Measurements from ENCODE around the gene AMER3.

Gene AMER3

DNA sequence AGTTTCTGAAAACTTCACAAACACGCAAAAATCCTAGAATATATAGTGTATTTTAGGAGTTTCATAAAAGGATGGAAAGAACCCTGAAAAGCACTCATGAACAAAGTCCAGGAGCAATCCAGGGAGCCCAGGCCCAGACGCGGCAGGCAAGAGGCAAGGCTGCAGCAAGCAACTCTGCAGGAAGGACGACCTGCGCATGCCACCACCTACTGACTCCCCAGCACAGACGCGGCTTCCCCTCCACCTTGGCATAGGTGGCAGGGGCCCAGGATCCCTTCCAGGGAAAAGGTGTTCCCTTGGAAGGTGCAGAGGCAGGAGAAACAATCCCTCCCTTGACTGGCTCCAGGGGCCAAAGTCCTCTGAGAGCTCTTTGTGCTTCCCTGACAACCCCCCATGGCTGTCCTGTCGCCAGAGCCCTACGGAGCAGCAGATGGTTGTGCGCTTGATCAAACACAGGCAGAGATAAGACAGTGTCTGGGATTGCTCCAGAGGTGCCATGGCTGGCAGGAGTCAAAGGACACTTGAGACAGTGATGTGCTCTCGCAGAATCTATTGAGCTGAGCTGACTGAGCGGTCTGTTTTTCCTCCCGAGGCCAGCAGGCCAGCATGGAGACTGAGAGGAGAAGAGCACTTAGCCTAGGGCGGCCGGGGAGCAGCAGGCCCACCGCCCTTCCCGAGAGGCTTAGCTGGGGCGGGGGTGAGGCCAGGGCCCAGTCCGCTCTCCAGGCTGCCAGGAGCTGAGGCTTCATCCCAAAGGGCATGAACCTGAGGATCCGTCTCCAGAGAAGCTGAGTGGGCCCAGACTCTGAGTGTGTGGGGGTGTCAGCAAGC, 10.8 kb upstream of the AMER3 start:
- H3K4me3 ChIP-seq (replicated peaks; ENCODE audit: low read depth, low read length): no peak overlapping the region
- H3K36me3 ChIP-seq (ENCODE audit: control insufficient read depth, insufficient read depth, low read length): no peaks in the 10 kb centered on the region
- TF ChIP-seq, protein P1, sequence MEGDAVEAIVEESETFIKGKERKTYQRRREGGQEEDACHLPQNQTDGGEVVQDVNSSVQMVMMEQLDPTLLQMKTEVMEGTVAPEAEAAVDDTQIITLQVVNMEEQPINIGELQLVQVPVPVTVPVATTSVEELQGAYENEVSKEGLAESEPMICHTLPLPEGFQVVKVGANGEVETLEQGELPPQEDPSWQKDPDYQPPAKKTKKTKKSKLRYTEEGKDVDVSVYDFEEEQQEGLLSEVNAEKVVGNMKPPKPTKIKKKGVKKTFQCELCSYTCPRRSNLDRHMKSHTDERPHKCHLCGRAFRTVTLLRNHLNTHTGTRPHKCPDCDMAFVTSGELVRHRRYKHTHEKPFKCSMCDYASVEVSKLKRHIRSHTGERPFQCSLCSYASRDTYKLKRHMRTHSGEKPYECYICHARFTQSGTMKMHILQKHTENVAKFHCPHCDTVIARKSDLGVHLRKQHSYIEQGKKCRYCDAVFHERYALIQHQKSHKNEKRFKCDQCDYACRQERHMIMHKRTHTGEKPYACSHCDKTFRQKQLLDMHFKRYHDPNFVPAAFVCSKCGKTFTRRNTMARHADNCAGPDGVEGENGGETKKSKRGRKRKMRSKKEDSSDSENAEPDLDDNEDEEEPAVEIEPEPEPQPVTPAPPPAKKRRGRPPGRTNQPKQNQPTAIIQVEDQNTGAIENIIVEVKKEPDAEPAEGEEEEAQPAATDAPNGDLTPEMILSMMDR (IDR thresholded peaks at IDR 0.05; ENCODE audit: insufficient read depth, low read length, poor library complexity, severe bottlenecking): no peak
- no peaks in the 10 kb centered on the region; the same call in 1 of the 2 replicates for H3K27me3 ChIP-seq (replicated peaks; ENCODE audit: control insufficient read depth, insufficient read depth, low read length)
- DNase-seq (ENCODE audit: extremely low read depth, insufficient read length): no peak

DNA sequence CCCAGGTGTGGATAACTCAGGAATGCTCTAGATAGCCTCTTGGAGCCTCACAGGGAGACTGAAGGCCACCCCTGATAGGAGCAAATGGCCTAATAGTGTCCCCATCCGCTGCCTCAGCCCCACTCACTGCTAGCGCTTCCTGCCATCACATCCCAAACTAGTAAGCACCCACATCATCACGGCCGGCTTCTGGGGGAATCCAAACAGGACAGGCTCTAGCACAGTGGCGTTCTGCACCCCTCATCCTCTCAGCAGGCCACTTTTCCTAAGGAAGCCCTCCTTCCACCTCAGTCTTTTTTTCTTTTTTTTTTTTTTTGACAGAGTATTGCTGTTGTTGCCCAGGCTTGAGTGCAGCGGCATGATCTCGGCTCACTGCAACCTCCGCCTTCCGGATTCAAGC, 6.3 kb upstream of the AMER3 start:
- TF ChIP-seq, protein P1 (IDR thresholded peaks at IDR 0.05; ENCODE audit: insufficient read depth, low read length, poor library complexity, severe bottlenecking): no peak
- no peaks in the 10 kb centered on the region for H3K36me3 ChIP-seq (ENCODE audit: control insufficient read depth, insufficient read depth, low read length)
- no peak overlapping the region for H3K4me3 ChIP-seq (replicated peaks; ENCODE audit: low read depth, low read length)
- H3K27me3 ChIP-seq (replicated peaks; ENCODE audit: control insufficient read depth, insufficient read depth, low read length): no peaks in the 10 kb centered on the region
- no peak for DNase-seq (ENCODE audit: extremely low read depth, insufficient read length)

- TF ChIP-seq, protein P1 (IDR thresholded peaks at IDR 0.05; ENCODE audit: insufficient read depth, low read length, poor library complexity, severe bottlenecking): no peak
- H3K27me3 ChIP-seq (replicated peaks; ENCODE audit: control insufficient read depth, insufficient read depth, low read length): no peaks in the 10 kb centered on the region
- no peak overlapping the region for H3K4me3 ChIP-seq (replicated peaks; ENCODE audit: low read depth, low read length)
- no peaks in the 10 kb centered on the region for H3K36me3 ChIP-seq (ENCODE audit: control insufficient read depth, insufficient read depth, low read length)
- DNase-seq (ENCODE audit: extremely low read depth, insufficient read length): no peak
These were observed 5.7 kb upstream of the AMER3 start for GRCh38 chr2:130749641-130750040.

DNA sequence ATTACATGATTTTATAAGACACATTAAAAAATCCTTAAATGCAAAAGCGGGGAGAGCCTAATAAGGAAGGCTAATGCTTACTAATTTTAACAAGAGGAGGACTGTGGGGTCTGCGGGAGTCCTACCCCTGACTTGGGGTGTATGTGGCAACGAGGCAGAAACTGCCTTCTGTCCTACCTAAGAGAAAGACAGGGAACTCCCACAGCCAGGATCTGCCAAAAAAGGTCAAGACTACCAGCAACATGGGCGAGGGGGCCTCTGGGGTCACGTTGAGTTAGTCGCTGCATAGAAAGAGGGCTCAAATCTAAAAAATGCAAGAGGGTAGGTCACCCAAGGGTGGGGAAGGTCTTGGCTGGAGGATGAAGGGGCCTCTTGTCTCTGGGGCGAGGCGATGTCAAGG, 529 bp upstream of the AMER3 start:
- H3K4me3 ChIP-seq (replicated peaks; ENCODE audit: low read depth, low read length): no peak overlapping the region
- H3K36me3 ChIP-seq (ENCODE audit: control insufficient read depth, insufficient read depth, low read length): no peaks in the 10 kb centered on the region

DNA sequence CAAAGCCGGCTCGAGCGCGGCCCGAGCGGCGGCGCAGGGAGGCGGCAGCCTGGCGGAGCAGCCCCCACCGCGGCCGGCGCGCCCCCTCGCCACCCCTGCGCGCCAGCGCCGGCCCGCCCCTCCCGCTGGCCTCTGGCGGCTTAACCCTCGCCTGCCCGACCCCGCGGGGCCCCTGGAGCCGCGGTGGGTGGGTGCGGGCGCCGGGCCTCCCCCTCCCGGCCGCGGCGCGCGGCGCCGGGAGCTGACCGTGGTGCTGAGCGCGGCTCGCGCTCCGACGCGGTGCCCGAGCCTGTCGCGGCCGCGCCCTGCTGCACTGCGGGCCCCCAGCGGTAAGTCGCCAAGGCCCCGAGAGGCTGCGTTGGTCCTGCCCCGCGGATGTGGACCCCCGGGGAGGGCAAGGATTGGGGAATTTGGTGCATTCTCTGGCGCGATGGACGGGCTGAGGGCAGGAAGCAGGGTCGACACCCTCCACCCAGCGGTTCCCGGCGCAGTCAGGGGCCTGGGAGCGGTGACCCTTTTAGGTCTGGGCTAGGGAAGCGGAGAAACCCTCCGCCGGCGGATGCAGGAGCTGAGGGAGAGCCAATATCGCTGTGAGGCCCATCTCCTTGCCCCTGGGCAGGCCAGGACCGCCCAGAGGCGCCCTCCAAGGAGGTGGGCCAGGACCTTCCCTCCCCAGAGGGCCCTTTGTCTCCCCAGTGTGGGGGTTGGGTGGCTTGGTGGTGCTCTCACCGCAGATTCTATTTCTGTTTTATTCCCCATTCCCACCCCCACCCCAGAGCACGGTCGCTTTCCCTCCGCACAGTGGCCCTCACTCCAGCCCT, 923 bp downstream of the AMER3 start:
- DNase-seq (ENCODE audit: extremely low read depth, insufficient read length): no peak
- no peak overlapping the region for H3K4me3 ChIP-seq (replicated peaks; ENCODE audit: low read depth, low read length)
- H3K36me3 ChIP-seq (ENCODE audit: control insufficient read depth, insufficient read depth, low read length): no peaks in the 10 kb centered on the region
- peaks cover 8% of the 10 kb centered on the region; the same call in 1 of the 2 replicates for H3K27me3 ChIP-seq (replicated peaks; ENCODE audit: control insufficient read depth, insufficient read depth, low read length)
- TF ChIP-seq, protein P1 (IDR thresholded peaks at IDR 0.05; ENCODE audit: insufficient read depth, low read length, poor library complexity, severe bottlenecking): no peak

More for the DNA sequence above, 529 bp upstream of the AMER3 start:
- TF ChIP-seq, protein P1 (IDR thresholded peaks at IDR 0.05; ENCODE audit: insufficient read depth, low read length, poor library complexity, severe bottlenecking): no peak
- peaks cover 8% of the 10 kb centered on the region; the same call in 1 of the 2 replicates for H3K27me3 ChIP-seq (replicated peaks; ENCODE audit: control insufficient read depth, insufficient read depth, low read length)
- DNase-seq (ENCODE audit: extremely low read depth, insufficient read length): no peak
